ENCODE measurements around the gene IDI2. TPM values are rescaled to one million over a fixed set of nuclear protein-coding genes. Genes with fewer than 3 reads are reported as not detected.
"Not testable (repeated sequence)": the region's sequence is repeated elsewhere in the genome, so short reads cannot be mapped to it uniquely, and the experiment has no call there.

The IDI2 gene
- total RNA-seq = under 1 TPM in 1 of 2 donors, not detected in 1; 0.24 TPM

- Histone ChIP-seq H3K27me3 (no peaks in the 10 kb centered on the region), H3K4me3 (no peak within 1 kb of the TSS), H3K36me3 (no peaks in the 10 kb centered on the region), H3K4me1 (no peaks in the 10 kb centered on the region), H3K27ac (peak within 1 kb of the TSS; percentile 21 to 71), H3K9me3 (no peaks in the 10 kb centered on the region)
- DNase-seq (ENCODE audit: low spot score) = no peak
- TF ChIP-seq, protein P1, sequence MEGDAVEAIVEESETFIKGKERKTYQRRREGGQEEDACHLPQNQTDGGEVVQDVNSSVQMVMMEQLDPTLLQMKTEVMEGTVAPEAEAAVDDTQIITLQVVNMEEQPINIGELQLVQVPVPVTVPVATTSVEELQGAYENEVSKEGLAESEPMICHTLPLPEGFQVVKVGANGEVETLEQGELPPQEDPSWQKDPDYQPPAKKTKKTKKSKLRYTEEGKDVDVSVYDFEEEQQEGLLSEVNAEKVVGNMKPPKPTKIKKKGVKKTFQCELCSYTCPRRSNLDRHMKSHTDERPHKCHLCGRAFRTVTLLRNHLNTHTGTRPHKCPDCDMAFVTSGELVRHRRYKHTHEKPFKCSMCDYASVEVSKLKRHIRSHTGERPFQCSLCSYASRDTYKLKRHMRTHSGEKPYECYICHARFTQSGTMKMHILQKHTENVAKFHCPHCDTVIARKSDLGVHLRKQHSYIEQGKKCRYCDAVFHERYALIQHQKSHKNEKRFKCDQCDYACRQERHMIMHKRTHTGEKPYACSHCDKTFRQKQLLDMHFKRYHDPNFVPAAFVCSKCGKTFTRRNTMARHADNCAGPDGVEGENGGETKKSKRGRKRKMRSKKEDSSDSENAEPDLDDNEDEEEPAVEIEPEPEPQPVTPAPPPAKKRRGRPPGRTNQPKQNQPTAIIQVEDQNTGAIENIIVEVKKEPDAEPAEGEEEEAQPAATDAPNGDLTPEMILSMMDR (IDR thresholded peaks at IDR 0.05) = no peak
Observed at GRCh38 chr10:1025683-1026082, at the start of gene IDI2. Gene IDI2 (minus strand): TSS chr10:1025859. CDS start chr10:1024723, 1,136 bp downstream.

GRCh38 chr10:1074748-1075308 is 49.2 kb upstream of the IDI2 start:
- TF ChIP-seq, protein P1 (IDR thresholded peaks at IDR 0.05) = peak in 1 of 2 donors; percentile 38
- no peak overlapping the region for H3K27ac ChIP-seq
- peaks cover 50% of the 10 kb centered on the region for H3K36me3 ChIP-seq
- DNase-seq (ENCODE audit: low spot score) = peak; percentile 44
- peaks cover 0 to 5% of the 10 kb centered on the region in 2 donors for H3K4me1 ChIP-seq
- no peak overlapping the region for H3K4me3 ChIP-seq
- no peaks in the 10 kb centered on the region for H3K9me3 ChIP-seq
- no peaks in the 10 kb centered on the region for H3K27me3 ChIP-seq

GRCh38 chr10:1074052-1074747 is 48.5 kb upstream of the IDI2 start:
- H3K9me3 ChIP-seq = no peaks in the 10 kb centered on the region
- no peaks in the 10 kb centered on the region for H3K27me3 ChIP-seq
- TF ChIP-seq, protein P1 (IDR thresholded peaks at IDR 0.05) = peak in 1 of 2 donors; percentile 26
- no peak overlapping the region for H3K4me3 ChIP-seq
- H3K27ac ChIP-seq = no peak overlapping the region
- H3K36me3 ChIP-seq = peaks cover 44% of the 10 kb centered on the region
- peaks cover 0 to 5% of the 10 kb centered on the region in 2 donors for H3K4me1 ChIP-seq
- DNase-seq (ENCODE audit: low spot score) = peak; percentile 23

- TF ChIP-seq, protein P1 (IDR thresholded peaks at IDR 0.05) = no peak
- Histone ChIP-seq H3K4me3 (no peak overlapping the region), H3K27ac (no peak overlapping the region), H3K9me3 (no peaks in the 10 kb centered on the region), H3K36me3 (peaks cover 29% of the 10 kb centered on the region), H3K27me3 (no peaks in the 10 kb centered on the region), H3K4me1 (peaks cover 0 to 5% of the 10 kb centered on the region in 2 donors)
- peak; percentile 21 for DNase-seq (ENCODE audit: low spot score)
Observed at GRCh38 chr10:1070919-1071318, 45.3 kb upstream of the IDI2 start.

- H3K27ac ChIP-seq = no peak overlapping the region
- TF ChIP-seq, protein P1 (IDR thresholded peaks at IDR 0.05) = no peak
- H3K4me1 ChIP-seq = peaks cover 0 to 5% of the 10 kb centered on the region in 2 donors
- H3K36me3 ChIP-seq = peaks cover 18% of the 10 kb centered on the region
- H3K27me3 ChIP-seq = no peaks in the 10 kb centered on the region
- H3K4me3 ChIP-seq = no peak overlapping the region
- H3K9me3 ChIP-seq = no peaks in the 10 kb centered on the region
- DNase-seq (ENCODE audit: low spot score) = no peak
Observed at GRCh38 chr10:1068380-1069361, 43.0 kb upstream of the IDI2 start.

- H3K27ac ChIP-seq; H3K36me3 ChIP-seq; H3K27me3 ChIP-seq; DNase-seq (ENCODE audit: low spot score); H3K4me3 ChIP-seq; H3K9me3 ChIP-seq: not testable (repeated sequence)
- H3K4me1 ChIP-seq = peaks cover 0 to 21% of the 10 kb centered on the region in 2 donors
Observed at GRCh38 chr10:1066734-1067133, 41.1 kb upstream of the IDI2 start.
